ENCODE results near the gene THAP6. TPM values are rescaled to one million over a fixed set of nuclear protein-coding genes. Genes with fewer than 3 reads are reported as not detected.

Gene THAP6
- total and polyA plus RNA-seq, 2 of the 8 experiments (the other 6 are each of a cell fraction or from before 2014, with no cell fraction given): 3.3 to 9.7 TPM

GRCh38 chr4:75514131-75514948, at the start of gene THAP6, which contains the start of gene RCHY1 (continued):
- TF ChIP-seq RNF2 (IDR thresholded peaks at IDR 0.05; ENCODE audit: borderline replicate concordance, low read depth, low read length, missing control alignments, poor library complexity, severe bottlenecking) (no peak), GABPA (IDR thresholded peaks at IDR 0.05; ENCODE audit: borderline replicate concordance, insufficient read depth, low read length) (peak; percentile 89), CREB1 (IDR thresholded peaks at IDR 0.05) (peak; percentile 75), CHD2 (IDR thresholded peaks at IDR 0.05; ENCODE audit: low read length) (peak; percentile 57; the same call in 1 of the 2 replicates), EP300 (IDR thresholded peaks at IDR 0.05; ENCODE audit: borderline replicate concordance in 1 of 2, low read depth in 2 of 2, low read length in 2 of 2) (no peak), TAF1 (IDR thresholded peaks at IDR 0.05; ENCODE audit: low read depth, low read length) (peak; percentile 88)
